Glutamatergic neuron (in vitro differentiated cells): ENCODE measurements around the gene GPR37. TPM values are rescaled to one million over a fixed set of nuclear protein-coding genes. Genes with fewer than 3 reads are reported as not detected.

Experiments used
- DNase-seq: peaks from one replicate; pipeline ENCODE4 v3.0.0; 2022
- H3K27ac Mint-ChIP-seq: one replicate; pipeline ENCODE4 v1.8.0; 2020; ENCODE audit warnings: mild to moderate bottlenecking, mixed read lengths, inconsistent platforms; ENCODE audit not compliant: unreplicated experiment
- H3K27me3 Mint-ChIP-seq: one replicate; pipeline ENCODE4 v1.8.0; 2020; ENCODE audit warnings: mild to moderate bottlenecking, moderate library complexity, mixed read lengths, inconsistent platforms; ENCODE audit not compliant: unreplicated experiment
- H3K36me3 Mint-ChIP-seq: one replicate; pipeline ENCODE4 v1.8.0; 2020; ENCODE audit warnings: mild to moderate bottlenecking, mixed read lengths, inconsistent platforms; ENCODE audit not compliant: unreplicated experiment
- H3K4me1 Mint-ChIP-seq: one replicate; pipeline ENCODE4 v1.8.0; 2020; ENCODE audit warnings: mild to moderate bottlenecking, low read depth, mixed read lengths, inconsistent platforms; ENCODE audit not compliant: unreplicated experiment
- H3K4me3 Mint-ChIP-seq: one replicate; pipeline ENCODE4 v1.8.0; 2020; ENCODE audit warnings: mild to moderate bottlenecking, mixed read lengths, inconsistent platforms; ENCODE audit not compliant: unreplicated experiment
- H3K9me3 Mint-ChIP-seq: one replicate; pipeline ENCODE4 v1.8.0; 2020; ENCODE audit warnings: mild to moderate bottlenecking, moderate library complexity, mixed read lengths, inconsistent platforms; ENCODE audit not compliant: unreplicated experiment
- CTCF ChIP-seq: fragments of 200-600 bp; sonication (generic); IDR thresholded peaks from one replicate; pipeline ENCODE4 v1.5.0; 2021; ENCODE audit not compliant: partially characterized antibody, unreplicated experiment
- total RNA-seq: library from RNA; stranded (reverse); fragmentation: NEBNext Ultra II Directional; extraction: Animal tissue kit (Norgen Biotek cat#: 25700); gene quantifications from one replicate; pipeline ENCODE4 v1.2.1, GENCODE V29; 2021; ENCODE audit not compliant: unreplicated experiment

The GPR37 gene
- total RNA-seq, 1 donor from 2014 or later: 6.3 TPM

GRCh38 chr7:124777268-124777667 is 11.7 kb upstream of the GPR37 start:
- Mint-ChIP-seq H3K4me1 (no peaks in the 10 kb centered on the region), H3K36me3 (no peaks in the 10 kb centered on the region), H3K27ac (no peak overlapping the region), H3K27me3 (no peaks in the 10 kb centered on the region), H3K4me3 (no peak overlapping the region), H3K9me3 (peaks cover 2% of the 10 kb centered on the region)
- DNase-seq: no peak
- no peak for TF ChIP-seq CTCF

- no peaks in the 10 kb centered on the region for H3K9me3 Mint-ChIP-seq
- no peak for DNase-seq
- no peak overlapping the region for H3K27ac Mint-ChIP-seq
- no peaks in the 10 kb centered on the region for H3K36me3 Mint-ChIP-seq
- TF ChIP-seq CTCF: no peak
- no peak overlapping the region for H3K4me3 Mint-ChIP-seq
- no peaks in the 10 kb centered on the region for H3K27me3 Mint-ChIP-seq
- H3K4me1 Mint-ChIP-seq: no peaks in the 10 kb centered on the region
These were observed 10.6 kb upstream of the GPR37 start for GRCh38 chr7:124776153-124776552.

- Mint-ChIP-seq H3K4me3 (no peak overlapping the region), H3K27ac (no peak overlapping the region), H3K9me3 (no peaks in the 10 kb centered on the region)
These were observed 9.8 kb upstream of the GPR37 start for GRCh38 chr7:124775422-124775821.

GRCh38 chr7:124773938-124774337 is 8.3 kb upstream of the GPR37 start:
- no peaks in the 10 kb centered on the region for H3K4me1 Mint-ChIP-seq
- no peak overlapping the region for H3K4me3 Mint-ChIP-seq
- H3K36me3 Mint-ChIP-seq: no peaks in the 10 kb centered on the region
- no peaks in the 10 kb centered on the region for H3K9me3 Mint-ChIP-seq
- no peak for TF ChIP-seq CTCF
- no peaks in the 10 kb centered on the region for H3K27me3 Mint-ChIP-seq
- H3K27ac Mint-ChIP-seq: no peak overlapping the region
- DNase-seq: no peak

More at GRCh38 chr7:124775422-124775821, 9.8 kb upstream of the GPR37 start:
- Mint-ChIP-seq H3K27me3 (no peaks in the 10 kb centered on the region), H3K36me3 (no peaks in the 10 kb centered on the region), H3K4me1 (no peaks in the 10 kb centered on the region)
- TF ChIP-seq CTCF: no peak
- no peak for DNase-seq

- Mint-ChIP-seq H3K36me3 (no peaks in the 10 kb centered on the region), H3K9me3 (no peaks in the 10 kb centered on the region), H3K27ac (no peak overlapping the region), H3K27me3 (no peaks in the 10 kb centered on the region), H3K4me3 (no peak overlapping the region), H3K4me1 (no peaks in the 10 kb centered on the region)
- no peak for TF ChIP-seq CTCF
- no peak for DNase-seq
These were observed 7.7 kb upstream of the GPR37 start for GRCh38 chr7:124773339-124773738.
